HUES64 (cell line): ENCODE results near the gene TOX2.
"Not testable (repeated sequence)": the region's sequence is repeated elsewhere in the genome, so short reads cannot be mapped to it uniquely, and the experiment has no call there.

Experiments used
- H3K27ac ChIP-seq: 2 replicates; pipeline ENCODE4 v1.7.0; 2013; ENCODE audit warnings: low read depth, low read length, inconsistent platforms
- H3K27me3 ChIP-seq: 2 replicates; pipeline ENCODE4 v1.6.1; 2013; ENCODE audit warnings: mild to moderate bottlenecking, low read length; ENCODE audit not compliant: insufficient read depth
- H3K36me3 ChIP-seq: 2 replicates; pipeline ENCODE4 v1.6.1; 2013; ENCODE audit warnings: mild to moderate bottlenecking, low read length; ENCODE audit not compliant: insufficient read depth
- H3K4me1 ChIP-seq: 2 replicates; pipeline ENCODE4 v1.6.1; 2013; ENCODE audit warnings: mild to moderate bottlenecking, low read length, moderate library complexity; ENCODE audit not compliant: insufficient read depth
- H3K4me3 ChIP-seq: 2 replicates; pipeline ENCODE4 v1.5.1; 2013; ENCODE audit warnings: mild to moderate bottlenecking, low read length, moderate library complexity
- H3K9ac ChIP-seq: 2 replicates; pipeline ENCODE4 v1.6.1; 2013; ENCODE audit warnings: mild to moderate bottlenecking, low read depth, low read length
- H3K9me3 ChIP-seq: 2 replicates; pipeline ENCODE4 v1.6.1; 2013; ENCODE audit warnings: low read depth, low read length; ENCODE audit not compliant: insufficient read depth
- WGBS: fragments of 150-250, 120-280 bp; methylation state at CpG from one replicate; pipeline ENCODE4 v1.1.7; 2013; ENCODE audit warnings: missing lambda C conversion rate; 5-methylcytosine and 5-hydroxymethylcytosine counted together

The TOX2 gene

GRCh38 chr20:44039741-44040140, 125.1 kb downstream of the TOX2 start:
- Histone ChIP-seq H3K9me3 (no peaks in the 10 kb centered on the region), H3K4me1 (no peaks in the 10 kb centered on the region), H3K9ac (no peak overlapping the region), H3K27ac (no peak overlapping the region), H3K36me3 (no peaks in the 10 kb centered on the region), H3K27me3 (no peaks in the 10 kb centered on the region), H3K4me3 (no peak overlapping the region)
- WGBS: 84% methylated on average over 10 of the region's 10 CpGs

DNA sequence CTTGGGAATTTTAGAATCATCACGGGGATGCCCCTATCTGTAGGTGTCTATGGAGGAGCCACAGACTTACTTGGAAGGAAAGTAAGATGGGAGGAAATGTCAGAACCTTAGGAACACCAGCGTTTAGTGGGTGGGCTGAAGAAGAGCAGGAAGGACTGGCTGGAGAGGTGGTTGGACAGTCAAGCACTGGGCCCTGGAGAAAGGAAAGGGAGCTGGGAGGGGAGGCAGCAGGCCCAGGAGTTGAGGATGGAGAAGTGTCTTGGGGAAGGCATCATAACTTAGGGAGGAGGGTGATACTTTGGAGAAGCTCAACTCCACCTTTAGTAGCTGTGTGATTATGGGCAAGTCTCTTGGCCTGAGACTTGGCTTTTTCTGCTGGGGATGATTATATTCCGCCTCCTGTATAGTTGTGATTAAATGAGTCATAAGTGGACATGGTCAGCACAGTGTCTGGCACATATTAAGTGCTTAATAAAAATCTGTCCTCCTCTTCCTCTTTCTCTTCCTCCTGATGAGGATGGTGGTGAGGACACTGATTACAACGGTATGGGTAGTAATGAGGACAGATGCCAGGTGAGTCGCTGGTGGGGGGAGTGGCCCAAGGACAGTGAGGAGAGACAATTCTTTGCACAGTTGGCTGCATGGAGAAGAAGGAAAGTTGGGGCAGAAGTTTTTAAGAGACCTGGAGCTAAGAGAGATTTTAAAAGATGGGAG, 125.7 kb downstream of the TOX2 start:
- Histone ChIP-seq H3K36me3 (no peaks in the 10 kb centered on the region), H3K27ac (no peak overlapping the region), H3K27me3 (no peaks in the 10 kb centered on the region), H3K4me1 (no peaks in the 10 kb centered on the region), H3K9ac (no peak overlapping the region), H3K9me3 (no peaks in the 10 kb centered on the region), H3K4me3 (no peak overlapping the region)
- WGBS: 90% methylated on average over 5 of the region's 5 CpGs

- 91% methylated on average over 8 of the region's 8 CpGs for WGBS
- H3K4me1 ChIP-seq: no peaks in the 10 kb centered on the region
These were observed 126.3 kb downstream of the TOX2 start for GRCh38 chr20:44041001-44041400.

DNA sequence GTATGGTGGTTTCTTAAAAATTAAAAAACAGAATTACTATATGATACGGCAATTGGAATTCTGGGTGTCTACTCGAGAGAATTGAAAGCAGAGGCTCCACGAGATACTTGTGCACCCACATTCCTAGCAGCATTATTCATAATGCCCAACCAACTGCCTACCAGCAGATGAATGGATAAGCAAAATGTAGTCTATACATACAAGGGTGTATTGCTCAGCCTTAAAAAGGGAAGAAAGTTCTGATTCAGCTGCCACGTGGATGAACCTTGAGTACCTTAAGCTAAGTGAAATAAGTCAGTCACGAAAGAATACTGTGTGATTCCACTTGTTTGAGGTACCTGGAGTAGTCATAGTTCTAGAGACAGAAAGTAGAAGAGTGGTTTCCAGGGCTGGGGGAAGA, 130.1 kb downstream of the TOX2 start:
- WGBS: 96% methylated on average over 5 of the region's 5 CpGs

More at GRCh38 chr20:44041001-44041400, 126.3 kb downstream of the TOX2 start:
- no peak overlapping the region for H3K27ac ChIP-seq
- H3K36me3 ChIP-seq: no peaks in the 10 kb centered on the region
- H3K9ac ChIP-seq: no peak overlapping the region
- no peaks in the 10 kb centered on the region for H3K9me3 ChIP-seq
- no peak overlapping the region for H3K4me3 ChIP-seq
- H3K27me3 ChIP-seq: no peaks in the 10 kb centered on the region

GRCh38 chr20:44050327-44050726, 135.7 kb downstream of the TOX2 start:
- no peaks in the 10 kb centered on the region for H3K36me3 ChIP-seq
- H3K4me3 ChIP-seq: no peak overlapping the region
- 91% methylated on average over 1 of the region's 2 CpGs for WGBS
- H3K27ac ChIP-seq: no peak overlapping the region
- no peaks in the 10 kb centered on the region for H3K4me1 ChIP-seq
- H3K27me3 ChIP-seq: no peaks in the 10 kb centered on the region
- H3K9ac ChIP-seq: no peak overlapping the region
- H3K9me3 ChIP-seq: no peaks in the 10 kb centered on the region

More for the DNA sequence above, 130.1 kb downstream of the TOX2 start:
- H3K4me1 ChIP-seq, H3K27ac ChIP-seq, H3K4me3 ChIP-seq, H3K36me3 ChIP-seq, H3K9me3 ChIP-seq, H3K27me3 ChIP-seq, H3K9ac ChIP-seq: not testable (repeated sequence)

- WGBS: 96% methylated on average over 25 of the region's 25 CpGs
- no peaks in the 10 kb centered on the region for H3K27me3 ChIP-seq
- H3K4me3 ChIP-seq: no peak overlapping the region
- no peak overlapping the region for H3K9ac ChIP-seq
- no peaks in the 10 kb centered on the region for H3K4me1 ChIP-seq
- no peaks in the 10 kb centered on the region for H3K9me3 ChIP-seq
- no peaks in the 10 kb centered on the region for H3K36me3 ChIP-seq
- H3K27ac ChIP-seq: no peak overlapping the region
These were observed 136.4 kb downstream of the TOX2 start for GRCh38 chr20:44050925-44051660.

GRCh38 chr20:44051661-44052000, 137.0 kb downstream of the TOX2 start:
- Histone ChIP-seq H3K27ac (no peak overlapping the region), H3K9me3 (no peaks in the 10 kb centered on the region), H3K9ac (no peak overlapping the region), H3K4me3 (no peak overlapping the region), H3K4me1 (no peaks in the 10 kb centered on the region), H3K36me3 (no peaks in the 10 kb centered on the region), H3K27me3 (no peaks in the 10 kb centered on the region)
- WGBS: 95% methylated on average over 9 of the region's 9 CpGs

GRCh38 chr20:44052166-44052565, 137.5 kb downstream of the TOX2 start:
- H3K9ac ChIP-seq: no peak overlapping the region
- H3K9me3 ChIP-seq: no peaks in the 10 kb centered on the region
- 84% methylated on average over 9 of the region's 10 CpGs for WGBS
- no peak overlapping the region for H3K4me3 ChIP-seq
- no peaks in the 10 kb centered on the region for H3K36me3 ChIP-seq
- H3K27me3 ChIP-seq: no peaks in the 10 kb centered on the region
- no peak overlapping the region for H3K27ac ChIP-seq
- H3K4me1 ChIP-seq: no peaks in the 10 kb centered on the region

GRCh38 chr20:44053046-44053445, 138.4 kb downstream of the TOX2 start:
- Histone ChIP-seq H3K27me3 (no peaks in the 10 kb centered on the region), H3K4me1 (no peaks in the 10 kb centered on the region), H3K4me3 (no peak overlapping the region), H3K9ac (no peak overlapping the region), H3K36me3 (no peaks in the 10 kb centered on the region), H3K27ac (no peak overlapping the region), H3K9me3 (no peaks in the 10 kb centered on the region)
- 98% methylated on average over 4 of the region's 4 CpGs for WGBS

DNA sequence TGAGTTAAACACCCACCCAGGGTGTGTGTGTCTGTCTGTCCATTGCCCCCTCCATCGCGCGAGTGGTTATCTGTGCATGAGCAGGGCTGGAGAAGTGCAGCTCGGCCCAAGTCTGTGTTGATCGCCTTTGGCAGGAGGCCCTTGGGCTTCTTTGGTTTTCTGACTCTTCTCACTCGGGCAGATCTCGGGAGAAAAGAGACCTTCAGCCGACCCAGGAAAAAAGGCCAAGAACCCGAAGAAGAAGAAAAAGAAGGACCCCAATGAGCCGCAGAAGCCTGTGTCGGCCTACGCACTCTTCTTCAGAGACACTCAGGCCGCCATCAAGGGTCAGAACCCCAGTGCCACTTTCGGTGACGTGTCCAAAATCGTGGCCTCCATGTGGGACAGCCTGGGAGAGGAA, 139.5 kb downstream of the TOX2 start:
- H3K27me3 ChIP-seq: no peaks in the 10 kb centered on the region
- H3K9ac ChIP-seq: no peak overlapping the region
- WGBS: 94% methylated on average over 16 of the region's 16 CpGs
- no peak overlapping the region for H3K4me3 ChIP-seq
- H3K36me3 ChIP-seq: no peaks in the 10 kb centered on the region
- no peaks in the 10 kb centered on the region for H3K4me1 ChIP-seq
- no peak overlapping the region for H3K27ac ChIP-seq
- H3K9me3 ChIP-seq: no peaks in the 10 kb centered on the region

DNA sequence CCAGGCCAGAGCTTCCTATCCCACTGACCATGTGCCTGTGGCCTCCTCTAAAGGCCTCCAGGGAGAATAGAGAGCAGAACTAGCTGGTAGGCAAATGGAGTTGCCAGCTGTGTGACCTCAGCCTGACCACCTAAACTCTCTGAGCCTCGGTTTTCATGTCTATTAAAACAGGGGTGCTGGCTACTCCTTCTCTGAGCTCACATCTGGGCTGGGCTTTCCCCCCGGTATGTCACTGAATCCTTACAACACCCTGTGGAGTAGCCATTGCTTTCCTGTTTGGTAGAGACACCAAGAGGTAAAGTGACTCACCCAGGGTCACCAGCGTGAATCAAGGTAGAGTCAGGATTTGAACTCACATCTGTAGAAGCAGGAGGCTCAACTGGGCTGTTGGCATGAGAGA, 140.2 kb downstream of the TOX2 start:
- no peak overlapping the region for H3K9ac ChIP-seq
- H3K4me1 ChIP-seq: no peaks in the 10 kb centered on the region
- no peaks in the 10 kb centered on the region for H3K36me3 ChIP-seq
- no peak overlapping the region for H3K27ac ChIP-seq
- WGBS: 91% methylated on average over 3 of the region's 3 CpGs
- no peak overlapping the region for H3K4me3 ChIP-seq
- no peaks in the 10 kb centered on the region for H3K27me3 ChIP-seq
- no peaks in the 10 kb centered on the region for H3K9me3 ChIP-seq
